Esophagus squamous epithelium (tissue), 4 donors: ENCODE measurements around the gene AS3MT.

ENCODE experiments used
- POLR2A ChIP-seq, 4 donors: fragments of 450-650 bp; IDR thresholded peaks; one replicate each; pipeline ENCODE4 v1.6.1; 2017; ENCODE audit warnings: antibody characterized with exemption in 4 of 4, mild to moderate bottlenecking in 4 of 4, moderate library complexity in 3 of 4
- TF ChIP-seq, protein P1 (sequence below), 6 experiments: fragments of 450-650 bp in 4 of 6; fragments of 200-600 bp in 2 of 6; sonication (generic) in 2 of 6; IDR thresholded peaks; one replicate each; pipeline ENCODE4 v1.5.1; 2016 to 2019; ENCODE audit warnings: antibody characterized with exemption in 6 of 6, mild to moderate bottlenecking in 4 of 6, moderate library complexity in 4 of 6

DNA sequence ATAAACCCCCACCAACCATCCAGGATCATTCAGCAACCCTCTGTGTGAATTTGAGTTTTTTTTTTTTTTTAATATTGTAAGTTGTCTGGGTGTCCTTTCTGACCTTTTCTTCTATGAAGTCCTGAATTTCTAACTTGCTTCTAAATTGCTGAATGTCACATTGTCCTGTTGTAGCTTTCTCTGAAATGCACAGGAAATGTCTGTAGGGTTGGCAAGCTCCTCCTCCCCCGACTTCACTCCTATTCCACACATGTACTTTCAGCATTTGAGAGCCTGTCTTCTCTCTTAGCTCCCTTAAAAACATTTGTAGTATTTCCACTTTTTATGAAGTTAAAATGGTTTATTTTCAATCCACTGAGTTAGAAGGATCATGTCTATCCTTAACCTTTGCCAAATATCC lies 45.5 kb downstream of the AS3MT start:
- TF ChIP-seq, protein P1, sequence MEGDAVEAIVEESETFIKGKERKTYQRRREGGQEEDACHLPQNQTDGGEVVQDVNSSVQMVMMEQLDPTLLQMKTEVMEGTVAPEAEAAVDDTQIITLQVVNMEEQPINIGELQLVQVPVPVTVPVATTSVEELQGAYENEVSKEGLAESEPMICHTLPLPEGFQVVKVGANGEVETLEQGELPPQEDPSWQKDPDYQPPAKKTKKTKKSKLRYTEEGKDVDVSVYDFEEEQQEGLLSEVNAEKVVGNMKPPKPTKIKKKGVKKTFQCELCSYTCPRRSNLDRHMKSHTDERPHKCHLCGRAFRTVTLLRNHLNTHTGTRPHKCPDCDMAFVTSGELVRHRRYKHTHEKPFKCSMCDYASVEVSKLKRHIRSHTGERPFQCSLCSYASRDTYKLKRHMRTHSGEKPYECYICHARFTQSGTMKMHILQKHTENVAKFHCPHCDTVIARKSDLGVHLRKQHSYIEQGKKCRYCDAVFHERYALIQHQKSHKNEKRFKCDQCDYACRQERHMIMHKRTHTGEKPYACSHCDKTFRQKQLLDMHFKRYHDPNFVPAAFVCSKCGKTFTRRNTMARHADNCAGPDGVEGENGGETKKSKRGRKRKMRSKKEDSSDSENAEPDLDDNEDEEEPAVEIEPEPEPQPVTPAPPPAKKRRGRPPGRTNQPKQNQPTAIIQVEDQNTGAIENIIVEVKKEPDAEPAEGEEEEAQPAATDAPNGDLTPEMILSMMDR (IDR thresholded peaks at IDR 0.05) = no peak
- TF ChIP-seq POLR2A (IDR thresholded peaks at IDR 0.05) = no peak
